GM19463 (cell line): ENCODE measurements around the gene MYO15A.

ENCODE experiments used
- ATAC-seq: cut with Tn5 transposase; IDR thresholded peaks from one replicate; pipeline ENCODE4 v1.9.1; 2021; ENCODE audit warnings: mild to moderate bottlenecking, moderate library complexity; ENCODE audit not compliant: unreplicated experiment

The MYO15A gene

DNA sequence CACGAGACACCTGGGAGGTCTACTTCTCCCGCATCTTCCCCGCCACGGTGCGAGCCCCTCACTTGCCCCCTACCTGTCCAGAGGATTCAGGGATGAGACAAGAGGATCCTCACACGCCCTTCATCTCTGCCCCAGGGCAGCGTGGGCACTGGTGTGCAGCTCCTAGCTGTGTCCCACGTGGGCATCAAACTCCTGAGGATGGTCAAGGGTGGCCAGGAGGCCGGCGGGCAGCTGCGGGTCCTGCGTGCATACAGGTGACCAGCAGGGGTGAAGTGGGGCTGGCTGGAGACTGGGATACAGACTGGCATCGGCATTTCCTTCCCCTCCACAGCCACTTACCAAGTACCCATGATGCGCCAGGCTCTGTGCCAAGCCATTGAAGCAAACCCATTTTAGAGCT lies 46.6 kb downstream of the MYO15A start:
- no peak for ATAC-seq

DNA sequence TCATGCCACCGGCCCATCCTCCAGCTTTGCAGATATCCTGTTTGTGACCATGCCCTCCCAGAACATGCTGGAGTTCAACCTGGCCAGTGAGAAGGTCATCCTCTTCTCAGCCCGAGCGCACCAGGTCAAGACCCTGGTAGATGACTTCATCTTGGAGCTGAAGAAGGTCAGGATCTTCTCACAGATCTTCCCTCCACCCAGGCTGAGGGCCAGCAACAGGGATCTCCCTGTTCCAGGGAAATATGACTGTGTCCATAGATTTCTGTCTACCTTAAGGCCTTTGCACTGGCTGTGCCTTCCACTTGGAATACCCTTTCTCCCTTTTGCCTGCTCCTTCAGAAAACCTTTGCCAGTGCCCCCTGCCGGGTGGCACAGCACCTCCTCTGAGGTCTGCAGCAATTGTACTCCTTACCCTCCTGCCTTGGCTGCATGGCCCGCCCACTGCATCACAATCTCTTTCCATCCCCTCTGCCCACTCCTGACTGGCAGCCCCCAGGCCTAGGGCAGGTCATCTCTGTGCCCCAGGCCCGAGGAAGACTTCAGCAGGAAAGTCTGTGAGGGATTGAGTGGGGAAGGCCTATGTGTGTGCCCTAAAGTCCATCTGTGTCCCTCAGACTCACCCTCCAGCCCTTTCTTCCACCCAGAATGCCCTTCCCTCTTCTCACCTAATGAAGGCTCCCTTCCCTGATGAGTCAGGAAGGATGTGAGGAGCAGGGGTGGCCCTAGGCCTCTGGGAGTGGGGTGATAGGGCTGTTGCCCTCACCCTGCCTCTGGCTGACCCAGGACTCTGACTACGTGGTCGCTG lies 47.8 kb downstream of the MYO15A start:
- ATAC-seq = no peak

DNA sequence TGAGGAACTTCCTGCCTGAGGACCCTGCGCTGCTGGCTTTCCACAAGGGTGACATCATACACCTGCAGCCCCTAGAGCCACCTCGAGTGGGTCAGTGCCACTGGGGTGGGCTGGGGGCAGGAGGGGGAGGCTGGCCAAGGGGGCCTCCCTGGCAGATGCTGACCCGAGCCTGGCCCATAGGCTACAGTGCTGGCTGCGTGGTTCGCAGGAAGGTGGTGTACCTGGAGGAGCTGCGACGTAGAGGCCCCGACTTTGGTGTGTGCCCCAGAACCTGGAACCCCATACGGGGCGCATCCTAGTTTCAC lies 48.4 kb downstream of the MYO15A start:
- ATAC-seq = no peak

DNA sequence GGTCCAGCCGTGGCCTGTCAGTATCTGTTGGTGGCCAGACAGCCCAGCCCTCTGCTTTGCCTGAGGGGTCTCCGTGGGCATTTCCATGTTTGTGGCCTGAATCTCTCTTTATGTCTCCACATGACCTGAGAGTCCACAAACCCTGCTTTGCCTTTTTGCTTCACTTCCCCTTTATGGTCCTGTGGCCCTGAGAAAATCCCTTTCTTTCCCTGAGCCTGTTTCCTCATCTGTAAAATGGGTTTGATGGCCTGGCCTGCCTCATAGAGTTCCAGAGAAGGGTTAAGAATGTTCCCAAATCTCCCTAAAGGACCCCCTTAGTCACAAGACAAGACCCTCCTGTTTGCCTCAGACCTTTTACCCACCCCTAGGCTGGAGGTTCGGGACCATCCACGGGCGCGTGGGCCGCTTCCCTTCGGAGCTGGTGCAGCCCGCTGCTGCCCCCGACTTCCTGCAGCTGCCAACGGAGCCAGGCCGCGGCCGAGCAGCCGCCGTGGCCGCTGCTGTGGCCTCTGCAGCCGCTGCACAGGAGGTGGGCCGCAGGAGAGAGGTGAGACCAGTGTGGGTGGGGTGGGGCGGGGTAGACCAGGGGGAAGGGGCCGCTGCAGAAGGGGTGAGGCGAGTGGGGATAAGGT lies 48.9 kb downstream of the MYO15A start:
- ATAC-seq = no peak

DNA sequence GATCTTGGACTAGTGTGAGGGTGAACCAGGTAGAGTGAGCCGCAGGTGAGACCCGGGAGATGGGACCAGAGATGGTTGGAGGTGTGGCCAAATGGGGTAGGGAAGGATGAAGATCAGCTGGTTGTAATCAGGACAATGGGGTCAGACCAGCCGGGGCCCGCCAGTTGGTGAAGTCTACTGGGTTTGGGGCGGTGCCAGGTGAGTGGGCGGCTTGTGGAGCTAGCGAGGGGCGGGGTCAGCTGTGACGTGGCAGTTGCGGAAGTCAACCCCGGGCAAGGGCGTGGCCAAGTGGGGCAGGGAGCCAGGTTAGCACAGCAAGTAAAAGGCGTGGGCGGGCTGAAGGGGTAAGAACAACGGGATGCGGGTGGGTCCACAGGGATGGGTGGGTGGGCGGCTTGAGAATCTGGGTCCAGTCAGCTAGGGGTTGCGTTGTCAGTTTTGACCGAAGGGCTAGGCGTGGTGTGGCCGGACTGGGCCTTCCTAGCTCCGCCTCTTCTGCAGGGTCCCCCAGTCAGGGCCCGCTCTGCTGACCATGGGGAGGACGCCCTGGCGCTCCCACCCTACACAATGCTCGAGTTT lies 49.6 kb downstream of the MYO15A start:
- no peak for ATAC-seq

DNA sequence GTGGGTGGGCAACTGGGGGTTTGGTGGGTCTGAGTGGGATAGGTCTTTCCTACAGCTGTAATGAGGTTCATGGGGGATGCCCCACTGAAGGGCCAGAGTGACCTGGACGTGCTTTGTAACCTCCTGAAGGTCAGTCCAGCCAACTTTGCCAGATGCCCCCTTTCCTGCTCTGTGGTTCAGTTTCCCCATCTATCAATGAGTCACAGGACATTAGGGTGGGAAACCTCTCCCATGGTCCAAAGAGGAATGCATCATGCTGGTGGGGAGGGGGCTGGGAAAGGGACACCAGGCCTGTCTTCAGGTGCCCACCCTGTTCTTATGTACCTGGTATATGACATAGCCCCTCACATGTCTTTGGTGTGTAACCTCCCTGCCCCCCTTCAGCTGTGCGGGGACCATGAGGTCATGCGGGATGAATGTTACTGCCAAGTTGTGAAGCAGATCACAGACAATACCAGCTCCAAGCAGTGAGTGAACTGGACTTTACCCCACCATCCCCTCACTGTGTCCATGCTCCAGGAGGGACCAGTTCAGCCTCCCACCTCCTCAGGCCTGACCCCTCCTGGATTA lies 51.1 kb downstream of the MYO15A start:
- no peak for ATAC-seq

DNA sequence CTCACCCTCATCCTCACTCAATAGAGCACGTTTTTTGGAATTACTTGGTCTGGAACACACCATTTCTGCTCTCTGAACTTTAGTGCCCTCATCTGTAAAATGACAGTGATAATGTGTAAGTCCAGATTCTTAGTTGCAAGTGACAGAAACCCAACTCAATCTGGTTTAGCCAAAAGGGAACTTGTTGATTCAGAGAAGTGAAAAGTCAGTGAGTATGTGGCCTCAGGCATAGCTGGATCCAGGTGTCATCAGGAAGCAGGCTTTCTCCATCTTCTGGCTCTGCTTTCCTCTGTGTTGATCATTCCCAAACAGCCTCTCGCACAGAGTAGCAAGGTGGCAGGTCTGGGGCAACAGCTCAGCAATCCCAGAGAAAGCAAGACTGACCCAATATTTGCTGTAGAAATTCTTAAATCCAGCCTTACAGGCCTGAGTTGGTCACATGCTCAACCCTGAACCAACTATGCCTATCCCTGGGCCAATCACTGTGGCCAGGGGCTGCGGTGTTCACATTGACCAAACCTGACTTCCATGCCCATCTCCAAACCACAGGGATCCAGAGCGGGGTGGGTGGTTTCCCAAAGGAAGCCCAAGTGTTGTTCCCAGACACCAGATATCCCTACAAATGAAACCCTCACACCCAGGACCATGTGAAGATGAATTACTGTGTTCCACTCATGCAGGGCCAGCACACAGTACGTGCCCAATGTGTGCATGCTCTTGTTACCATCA lies 51.7 kb downstream of the MYO15A start:
- ATAC-seq = no peak

DNA sequence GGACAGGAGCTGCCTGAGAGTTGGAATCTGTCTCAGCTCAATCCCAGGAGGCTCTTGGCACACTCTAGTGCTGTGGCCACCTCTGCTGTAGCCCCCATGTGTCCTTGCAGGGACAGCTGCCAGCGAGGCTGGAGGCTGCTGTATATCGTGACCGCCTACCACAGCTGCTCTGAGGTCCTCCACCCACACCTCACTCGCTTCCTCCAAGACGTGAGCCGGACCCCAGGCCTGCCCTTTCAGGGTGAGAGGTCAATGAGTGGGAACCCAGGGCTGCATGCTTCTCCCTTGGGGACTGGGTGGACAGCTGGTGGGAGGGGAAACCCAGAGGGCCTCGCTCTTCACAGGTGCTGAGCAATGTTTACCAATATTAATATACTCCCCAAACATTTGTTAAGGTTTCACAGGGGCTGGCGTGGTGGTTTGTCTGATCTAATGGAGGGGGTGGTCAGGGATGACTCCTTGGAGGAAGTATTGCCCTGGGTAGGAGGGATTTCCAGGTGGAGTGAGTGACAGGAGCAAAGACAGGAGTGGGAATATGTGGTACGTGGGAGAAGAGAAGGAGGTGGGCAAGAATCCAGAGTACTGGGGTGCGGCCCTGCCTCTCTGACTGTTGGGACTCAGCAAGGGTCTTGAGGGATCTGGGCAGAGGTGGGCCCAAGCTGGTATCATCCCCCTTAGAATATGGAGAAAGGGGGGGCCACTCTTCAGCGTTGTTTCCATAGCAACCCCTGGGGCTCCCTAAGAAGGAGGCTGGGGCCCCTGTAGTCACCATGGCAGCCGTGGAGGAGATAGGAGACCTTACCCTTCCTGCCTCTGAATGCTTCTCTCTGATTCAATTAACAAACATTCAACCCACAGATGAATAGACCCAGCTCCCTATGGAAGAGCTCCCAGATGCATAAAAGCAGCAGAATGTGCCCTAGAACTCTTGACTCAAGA lies 52.9 kb downstream of the MYO15A start:
- peak; percentile 65 for ATAC-seq

DNA sequence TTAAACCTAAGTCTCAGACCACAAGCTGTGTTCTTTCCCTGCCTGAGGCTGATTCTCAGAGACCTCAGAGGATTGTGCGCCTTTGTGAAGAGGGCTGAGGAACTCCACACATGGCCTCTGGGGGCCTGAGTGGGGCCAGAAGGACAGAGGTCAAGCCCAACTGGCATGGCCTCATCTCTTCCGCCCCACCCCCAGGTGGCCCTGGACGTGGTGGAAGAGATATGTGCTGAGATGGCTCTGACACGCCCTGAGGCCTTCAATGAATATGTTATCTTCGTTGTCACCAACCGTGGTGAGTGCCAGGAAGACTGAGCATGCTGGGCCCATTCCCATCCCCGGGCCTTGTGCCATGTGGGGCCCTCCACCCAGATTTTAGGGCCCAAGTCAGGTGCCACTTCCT lies 55.0 kb downstream of the MYO15A start:
- no peak for ATAC-seq

DNA sequence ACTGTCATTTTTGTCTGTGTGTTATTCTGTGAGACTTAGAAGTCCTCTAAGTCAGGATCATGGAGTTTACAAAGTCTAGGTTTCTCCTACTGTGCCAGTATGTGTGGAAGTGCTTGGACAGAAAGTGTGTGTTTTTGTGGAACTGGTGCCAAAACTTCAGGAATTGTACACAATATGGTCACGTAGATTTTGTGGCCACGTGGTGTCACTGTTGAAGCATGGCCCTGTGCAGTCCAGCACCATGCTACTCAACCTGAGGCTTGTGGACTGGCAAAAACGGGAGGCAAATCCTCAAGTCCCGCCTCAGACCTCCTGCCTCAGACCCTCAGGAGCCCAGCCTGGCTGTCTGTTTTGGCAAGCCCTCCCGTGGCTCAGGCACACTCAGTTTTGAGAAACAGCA lies 58.3 kb downstream of the MYO15A start:
- no peak for ATAC-seq

DNA sequence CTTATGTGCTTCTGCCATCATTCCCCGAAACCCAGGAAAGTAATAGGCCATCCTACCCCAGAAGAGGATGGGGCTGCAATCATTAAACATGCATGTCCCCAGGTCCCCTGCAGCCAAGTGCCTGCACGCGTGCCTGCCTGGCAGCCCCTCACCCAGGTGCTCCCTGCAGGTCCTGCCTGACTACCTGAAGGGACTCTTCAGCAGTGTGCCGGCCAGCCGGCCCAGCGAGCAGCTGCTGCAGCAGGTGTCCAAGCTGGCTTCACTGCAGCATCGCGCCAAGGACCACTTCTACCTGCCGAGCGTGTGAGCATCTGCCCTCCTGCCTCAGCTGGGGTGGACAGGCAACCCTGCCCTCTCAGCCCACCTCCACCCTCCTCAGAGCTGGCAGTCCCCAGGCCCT lies 58.9 kb downstream of the MYO15A start:
- ATAC-seq = no peak

DNA sequence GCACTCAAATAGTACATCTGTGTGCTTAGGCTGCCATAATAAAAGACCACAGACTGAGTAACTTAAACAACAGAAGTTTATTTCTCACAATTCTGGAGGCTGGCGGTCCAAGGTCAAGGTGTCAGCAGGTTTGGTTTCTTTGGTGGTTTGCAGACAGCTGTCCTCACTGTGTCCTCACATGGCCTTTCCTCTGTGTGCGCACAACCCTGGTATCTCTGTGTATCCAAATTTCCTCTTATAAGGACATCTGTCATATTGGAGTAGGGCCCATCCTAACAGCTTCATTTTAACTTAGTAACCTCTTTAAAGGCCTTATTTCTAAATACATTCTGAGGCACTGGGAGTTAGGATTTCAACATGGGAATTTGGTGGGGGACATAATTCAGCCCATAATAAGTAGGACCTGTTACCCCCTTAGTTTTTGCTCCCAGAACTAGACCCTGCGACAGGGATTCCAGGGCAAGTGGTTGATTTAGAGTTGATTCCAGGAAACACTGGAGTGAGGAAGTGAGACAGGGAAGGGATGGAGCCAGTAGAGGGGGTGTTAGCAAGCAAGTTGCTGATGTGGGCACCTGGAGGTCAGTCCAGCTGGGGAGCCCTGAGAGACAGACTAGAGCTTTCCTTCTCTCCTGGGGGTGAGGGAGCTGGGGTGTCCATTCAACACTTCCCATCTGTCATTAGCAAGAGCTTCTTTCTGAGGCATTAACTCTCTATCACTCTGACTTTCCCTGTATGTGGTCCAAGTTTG lies 64.1 kb downstream of the MYO15A start:
- no peak for ATAC-seq

DNA sequence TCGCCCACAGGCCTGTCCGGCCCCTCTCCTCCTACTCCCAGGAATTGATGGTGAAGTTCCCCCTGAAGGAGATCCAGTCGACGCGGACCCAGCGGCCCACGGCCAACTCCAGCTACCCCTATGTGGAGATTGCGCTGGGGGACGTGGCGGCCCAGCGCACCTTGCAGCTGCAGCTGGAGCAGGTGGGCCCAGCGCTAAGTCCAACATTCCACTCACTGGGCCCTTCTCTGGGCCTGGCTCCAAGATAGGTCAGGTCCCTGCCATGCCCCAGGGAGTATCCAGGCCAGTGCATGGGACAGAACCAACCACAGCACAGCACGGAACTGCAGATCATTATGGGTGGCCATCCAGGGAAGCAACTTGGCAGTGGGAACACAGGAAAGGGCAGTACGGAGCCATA lies 65.2 kb downstream of the MYO15A start:
- ATAC-seq = no peak

DNA sequence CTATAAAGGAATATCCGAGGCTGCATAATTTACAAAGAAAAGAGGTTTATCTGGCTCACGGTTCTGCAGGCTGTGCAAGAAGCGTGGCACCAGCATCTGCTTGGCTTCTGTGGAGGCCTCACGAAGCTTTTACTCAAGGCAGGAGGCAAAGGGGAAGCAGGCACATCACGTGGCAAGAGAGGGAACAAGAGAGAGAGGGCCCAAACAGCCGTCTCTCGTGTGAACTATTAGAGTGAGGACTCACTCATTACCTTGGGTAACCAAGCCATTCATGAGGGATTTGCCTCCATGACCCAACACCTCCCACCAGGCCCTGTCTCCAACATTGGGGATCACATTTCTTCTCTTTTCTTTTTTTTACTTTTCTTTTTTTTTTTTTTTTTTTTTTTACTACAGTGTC lies 67.6 kb downstream of the MYO15A start:
- no peak for ATAC-seq

DNA sequence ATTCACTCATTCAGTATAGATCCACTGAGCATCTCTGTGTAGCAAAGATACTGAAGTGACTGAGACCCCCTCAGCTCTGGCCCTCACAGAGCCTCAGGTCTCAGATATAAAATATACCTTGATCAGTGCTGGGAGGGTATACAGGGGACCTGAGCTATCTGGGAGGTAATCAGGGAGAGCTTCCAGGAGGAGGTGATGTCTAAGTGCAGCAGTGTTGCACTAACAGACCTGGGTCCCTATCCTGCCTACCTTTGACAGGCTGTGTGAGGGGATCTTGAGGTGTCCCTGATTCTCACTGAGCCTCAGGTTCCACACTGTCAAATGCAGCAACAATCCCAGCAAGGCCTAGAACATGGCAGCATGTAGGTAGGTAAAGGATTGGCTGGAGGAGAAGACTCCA lies 68.6 kb downstream of the MYO15A start:
- no peak for ATAC-seq

DNA sequence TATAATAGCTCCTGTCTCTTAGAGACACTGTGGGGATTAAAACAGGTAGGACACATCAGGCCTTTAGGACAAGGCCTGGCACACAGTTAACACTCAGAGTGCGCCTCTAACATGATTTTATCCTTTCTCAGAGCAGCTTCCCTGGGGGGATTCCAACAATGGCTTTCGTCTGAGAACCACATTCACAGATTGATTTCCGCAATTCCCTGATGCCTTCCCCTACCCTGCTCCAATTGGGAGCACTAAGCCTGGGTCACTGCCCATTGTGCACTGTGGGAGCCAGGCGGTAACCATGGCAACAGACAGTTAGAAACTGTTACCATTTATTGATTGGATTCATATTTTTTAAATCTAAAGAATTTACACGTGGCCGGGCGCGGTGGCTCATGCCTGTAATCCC lies 69.2 kb downstream of the MYO15A start:
- no peak for ATAC-seq

DNA sequence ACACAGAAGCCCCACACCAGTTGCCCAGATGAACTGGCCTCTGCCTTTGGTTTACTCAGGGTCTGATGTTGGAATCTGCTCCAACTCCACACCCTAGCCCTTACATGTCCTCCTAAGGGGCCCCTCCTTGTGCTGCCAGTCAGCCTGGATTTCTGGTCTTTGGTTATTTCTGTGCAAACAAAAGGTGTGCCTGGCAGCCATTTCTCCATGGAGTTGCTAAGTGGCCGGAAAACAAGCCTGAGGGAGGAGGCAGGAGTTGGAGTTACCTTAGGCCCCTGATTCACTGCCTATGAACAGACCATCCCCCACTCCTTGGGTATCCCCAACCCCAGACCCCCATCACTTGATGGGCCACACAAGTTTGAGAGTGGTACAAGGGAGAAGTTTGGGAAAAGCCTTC lies 70.6 kb downstream of the MYO15A start:
- no peak for ATAC-seq

DNA sequence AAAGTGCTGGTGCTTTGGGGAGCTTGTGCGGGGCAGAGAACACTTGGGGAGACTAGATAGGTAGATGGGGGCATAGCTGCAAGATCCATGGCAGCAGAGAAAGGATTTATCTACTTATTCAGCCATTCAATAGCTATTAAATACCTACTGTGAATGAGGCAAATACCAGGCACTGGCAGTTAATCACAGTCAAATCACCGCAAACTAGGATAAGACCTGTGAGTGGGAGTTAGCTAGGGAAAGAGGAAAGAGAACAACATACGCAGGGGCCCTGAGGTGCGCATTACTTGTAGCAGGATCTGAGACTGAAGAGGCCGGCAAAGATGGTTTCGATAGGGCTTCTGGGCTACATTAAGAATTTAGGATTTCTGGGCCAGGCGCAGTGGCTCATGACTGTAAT lies 71.2 kb downstream of the MYO15A start:
- ATAC-seq = no peak

DNA sequence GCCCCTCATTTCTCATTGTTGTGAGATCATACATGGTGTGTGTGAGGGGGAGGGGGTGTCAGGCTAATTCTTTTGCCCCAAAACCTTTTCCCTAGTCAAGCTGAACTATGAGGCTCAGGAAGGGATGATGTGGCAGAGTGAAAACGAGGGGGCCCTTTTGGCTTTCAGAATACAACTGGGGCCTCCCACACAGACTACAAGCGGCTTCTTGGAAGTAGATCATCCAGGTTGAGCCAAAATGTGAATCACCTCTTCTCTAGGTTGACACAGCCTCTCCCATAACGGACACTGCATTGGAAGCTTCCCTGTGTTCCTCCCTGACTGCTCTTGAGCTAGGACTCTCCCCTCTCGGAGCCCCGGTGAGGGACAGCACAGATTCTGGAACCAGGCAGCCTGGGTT lies 72.8 kb downstream of the MYO15A start:
- no peak for ATAC-seq
